ENCODE data around the gene RAB3C.

The RAB3C gene

GRCh38 chr5:58871648-58872242 is 288.9 kb downstream of the RAB3C start:
- TF ChIP-seq, protein P1, sequence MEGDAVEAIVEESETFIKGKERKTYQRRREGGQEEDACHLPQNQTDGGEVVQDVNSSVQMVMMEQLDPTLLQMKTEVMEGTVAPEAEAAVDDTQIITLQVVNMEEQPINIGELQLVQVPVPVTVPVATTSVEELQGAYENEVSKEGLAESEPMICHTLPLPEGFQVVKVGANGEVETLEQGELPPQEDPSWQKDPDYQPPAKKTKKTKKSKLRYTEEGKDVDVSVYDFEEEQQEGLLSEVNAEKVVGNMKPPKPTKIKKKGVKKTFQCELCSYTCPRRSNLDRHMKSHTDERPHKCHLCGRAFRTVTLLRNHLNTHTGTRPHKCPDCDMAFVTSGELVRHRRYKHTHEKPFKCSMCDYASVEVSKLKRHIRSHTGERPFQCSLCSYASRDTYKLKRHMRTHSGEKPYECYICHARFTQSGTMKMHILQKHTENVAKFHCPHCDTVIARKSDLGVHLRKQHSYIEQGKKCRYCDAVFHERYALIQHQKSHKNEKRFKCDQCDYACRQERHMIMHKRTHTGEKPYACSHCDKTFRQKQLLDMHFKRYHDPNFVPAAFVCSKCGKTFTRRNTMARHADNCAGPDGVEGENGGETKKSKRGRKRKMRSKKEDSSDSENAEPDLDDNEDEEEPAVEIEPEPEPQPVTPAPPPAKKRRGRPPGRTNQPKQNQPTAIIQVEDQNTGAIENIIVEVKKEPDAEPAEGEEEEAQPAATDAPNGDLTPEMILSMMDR (IDR thresholded peaks at IDR 0.05; ENCODE audit: insufficient read depth, low read depth, low read length, missing control alignments) = peak; percentile 70
- DNase-seq (ENCODE audit: low read depth) = peak; percentile 59
- no peak overlapping the region for H3K4me3 ChIP-seq (ENCODE audit: low read length)

GRCh38 chr5:58872670-58873273 is 289.9 kb downstream of the RAB3C start:
- no peak overlapping the region for H3K4me3 ChIP-seq (ENCODE audit: low read length)
- DNase-seq (ENCODE audit: low read depth) = no peak
- TF ChIP-seq, protein P1 (IDR thresholded peaks at IDR 0.05; ENCODE audit: insufficient read depth, low read depth, low read length, missing control alignments) = no peak

GRCh38 chr5:58875599-58875998 is 292.7 kb downstream of the RAB3C start:
- H3K4me3 ChIP-seq (ENCODE audit: low read length) = no peak overlapping the region
- DNase-seq (ENCODE audit: low read depth) = no peak
- TF ChIP-seq, protein P1 (IDR thresholded peaks at IDR 0.05; ENCODE audit: insufficient read depth, low read depth, low read length, missing control alignments) = no peak

DNA sequence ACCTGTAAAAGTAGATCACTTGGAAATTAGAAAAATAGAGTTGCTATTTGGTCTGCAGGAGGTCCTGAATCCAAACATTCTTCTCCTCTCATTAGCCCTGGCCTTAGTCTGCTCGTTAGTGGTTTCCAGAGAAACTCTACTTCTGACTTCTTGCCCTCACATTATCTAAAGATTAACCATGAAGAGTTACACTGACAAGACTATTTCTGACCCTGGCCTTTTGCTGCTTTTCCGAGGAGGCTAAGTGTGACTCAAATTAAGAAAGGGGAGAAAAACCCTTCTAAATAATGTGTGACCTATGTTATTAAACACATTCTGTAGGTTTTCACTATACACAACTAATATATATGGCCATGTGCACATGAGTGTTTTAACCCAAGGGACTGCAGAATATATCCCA is 302.4 kb downstream of the RAB3C start:
- no peak overlapping the region for H3K4me3 ChIP-seq (ENCODE audit: low read length)
- DNase-seq (ENCODE audit: low read depth) = no peak
- TF ChIP-seq, protein P1 (IDR thresholded peaks at IDR 0.05; ENCODE audit: insufficient read depth, low read depth, low read length, missing control alignments) = no peak

DNA sequence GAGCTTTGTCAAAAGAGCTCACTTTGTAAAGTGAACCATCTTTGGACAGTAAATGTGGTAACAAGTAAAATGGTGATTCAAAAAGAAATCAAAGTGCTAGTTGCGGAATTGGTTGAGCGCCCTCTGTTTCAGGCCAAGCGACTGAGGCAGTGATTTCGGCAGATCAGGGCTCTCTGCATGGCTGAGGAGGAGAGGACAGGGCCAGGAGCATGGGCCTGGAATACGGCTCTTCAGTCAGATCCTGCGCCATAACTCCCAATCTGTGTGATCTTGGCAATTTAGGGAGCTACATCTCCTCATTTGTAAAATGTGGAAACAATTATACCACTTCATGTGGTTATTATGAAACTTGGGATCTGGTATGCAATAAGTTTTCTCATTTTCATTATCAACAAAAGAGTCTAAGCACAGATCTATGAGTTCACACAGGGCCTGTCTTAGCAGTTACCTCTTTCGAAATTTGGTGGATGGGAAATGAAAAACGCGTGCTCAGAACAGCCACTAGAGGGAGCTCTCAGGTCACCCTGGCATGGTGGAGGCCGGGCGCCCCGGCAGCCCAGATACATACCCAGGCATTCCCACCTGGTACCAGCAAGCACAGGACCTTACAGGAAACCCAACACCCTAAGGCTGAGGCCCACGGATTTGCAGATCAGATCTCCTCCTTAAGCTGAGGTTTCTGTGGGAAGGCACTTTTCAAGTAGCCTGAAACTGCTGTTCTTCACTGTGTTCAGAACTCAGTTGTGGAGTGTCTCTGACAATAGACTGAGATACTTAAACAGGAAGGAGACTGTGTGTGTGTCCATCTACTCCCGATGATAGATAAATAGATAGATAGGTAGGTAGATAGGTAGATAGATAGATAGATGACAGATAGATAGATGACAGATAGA is 303.7 kb downstream of the RAB3C start:
- DNase-seq (ENCODE audit: low read depth) = peak; percentile 75
- H3K4me3 ChIP-seq (ENCODE audit: low read length) = no peak overlapping the region
- TF ChIP-seq, protein P1 (IDR thresholded peaks at IDR 0.05; ENCODE audit: insufficient read depth, low read depth, low read length, missing control alignments) = peak; percentile 94

- DNase-seq (ENCODE audit: low read depth) = no peak
- no peak overlapping the region for H3K4me3 ChIP-seq (ENCODE audit: low read length)
- TF ChIP-seq, protein P1 (IDR thresholded peaks at IDR 0.05; ENCODE audit: insufficient read depth, low read depth, low read length, missing control alignments) = no peak
Measured at GRCh38 chr5:58887311-58887710, 304.4 kb downstream of the RAB3C start.

Measured in epithelial cell of esophagus (primary cell).